ENCODE results near the gene ARHGAP28.

GRCh38 chr18:6860804-6861448 lies 131.4 kb downstream of the ARHGAP28 start:
- TF ChIP-seq CTCF (IDR thresholded peaks at IDR 0.05) (no peak), POLR2A (IDR thresholded peaks at IDR 0.05) (no peak), POLR2AphosphoS5 (IDR thresholded peaks at IDR 0.05) (no peak), EP300 (IDR thresholded peaks at IDR 0.05) (no peak)

Measured in upper lobe of left lung (tissue), 4 donors.